HepG2 (cell line): ENCODE results near the gene IMMP1L. TPM values are rescaled to one million over a fixed set of nuclear protein-coding genes. Genes with fewer than 3 reads are reported as not detected.

Experiments
- ATAC-seq: fragments of 200-7000 bp; cut with Tn5 transposase; 3 replicates; pipeline ENCODE4 v1.9.1; 2020; ENCODE audit warnings: mild to moderate bottlenecking, moderate library complexity
- BruUV-seq: library from RNA; stranded (reverse); fragments of 400-500 nt; replicated peaks from 2 replicates; lab custom pipeline; 2021; lab: Mats Ljungman, UMichigan
- CTCF ChIA-PET: fragments of 300-600 bp; formaldehyde crosslinking; extraction: SDS; loops from one replicate; lab custom pipeline; 2021; ENCODE audit warnings: low total read pairs, inconsistent platforms, low intra/inter-chr PET ratio; lab: Yijun Ruan, JAX
- POLR2A ChIA-PET: fragments of 350-600 bp; sonication (Branson Sonifier 250); formaldehyde crosslinking; loops from one replicate; lab custom pipeline; 2020; ENCODE audit warnings: antibody characterized with exemption, inconsistent platforms; lab: Yijun Ruan, JAX
- DNase-seq: peaks from one replicate; pipeline ENCODE4 v3.0.0-alpha.2; 2015; ENCODE audit warnings: low spot score
- FAIRE-seq: peaks from 3 replicates; lab custom pipeline; 2011; peaks lifted over from hg19 to GRCh38; lab: Jason Lieb, UNC
- H2AFZ ChIP-seq: one replicate; pipeline ENCODE4 v1.6.1; 2011; ENCODE audit warnings: low read length, inconsistent platforms
- H3K27ac ChIP-seq: fragments of 300-600 bp; 3 replicates; pipeline ENCODE4 v1.8.0; 2011; ENCODE audit warnings: mixed run types, mild to moderate bottlenecking, mixed read lengths, low read length, inconsistent platforms; ENCODE audit not compliant: insufficient read depth; ENCODE audit errors: extremely low read length
- H3K27me3 ChIP-seq, 2 experiments: fragments of 200-600 bp in 1 of 2; 2 replicates in 1 of 2; 3 replicates in 1 of 2; pipeline versions ENCODE4 v1.6.0 to v1.8.0; 2011; ENCODE audit warnings: low read length in 2 of 2, mild to moderate bottlenecking in 2 of 2, moderate library complexity in 2 of 2, inconsistent platforms in 1 of 2; ENCODE audit not compliant: insufficient read depth in 2 of 2, control insufficient read depth in 1 of 2
- H3K36me3 ChIP-seq, 2 experiments: fragments of 200-600 bp in 1 of 2; replicated peaks in 1 of 2; 2 replicates in 1 of 2; 3 replicates in 1 of 2; pipeline versions ENCODE4 v1.5.1 to v1.8.0; 2011; ENCODE audit warnings: low read length in 2 of 2, inconsistent platforms in 1 of 2; ENCODE audit not compliant: insufficient read depth in 2 of 2, control insufficient read depth in 1 of 2
- H3K4me1 ChIP-seq: 2 replicates; pipeline ENCODE4 v1.5.1; 2012; ENCODE audit warnings: low read length, inconsistent platforms; ENCODE audit not compliant: insufficient read depth
- H3K4me2 ChIP-seq: 2 replicates; pipeline ENCODE4 v1.6.0; 2011; ENCODE audit warnings: low read depth, low read length, inconsistent platforms
- H3K4me3 ChIP-seq, 3 experiments: fragments of 200-600 bp in 1 of 3; sonication (generic), shearing (Covaris generic) in 1 of 3; replicated peaks in 1 of 3; 2 replicates each; pipeline ENCODE4 v1.5.1; 2011 to 2016; ENCODE audit warnings: low read length in 3 of 3, inconsistent platforms in 2 of 3, low read depth in 2 of 3, mild to moderate bottlenecking in 2 of 3, control low read depth in 1 of 3, mixed read lengths in 1 of 3; ENCODE audit not compliant: insufficient read depth in 1 of 3
- H3K79me2 ChIP-seq: one replicate; pipeline ENCODE4 v1.6.1; 2011; ENCODE audit warnings: low read length, inconsistent platforms; ENCODE audit not compliant: insufficient read depth
- H3K9ac ChIP-seq: 2 replicates; pipeline ENCODE4 v1.6.0; 2011; ENCODE audit warnings: mild to moderate bottlenecking, low read depth, low read length, inconsistent platforms; ENCODE audit not compliant: insufficient read depth
- H3K9me3 ChIP-seq: 2 replicates; pipeline ENCODE4 v1.5.1; 2012; ENCODE audit warnings: mild to moderate bottlenecking, low read length
- H4K20me1 ChIP-seq: 2 replicates; pipeline ENCODE4 v1.6.0; 2011; ENCODE audit warnings: inconsistent platforms, mild to moderate bottlenecking, low read length, moderate library complexity; ENCODE audit not compliant: insufficient read depth
- FOXA3 ChIP-seq: IDR thresholded peaks from 2 replicates; pipeline ENCODE4 v1.6.1; 2016; ENCODE audit warnings: missing genetic modification reagents, missing compliant biosample characterization
- FUBP1 ChIP-seq: sonication (generic); formaldehyde crosslinking; IDR thresholded peaks from 2 replicates; pipeline ENCODE4 v1.5.1; 2020; ENCODE audit warnings: missing genetic modification reagents, mild to moderate bottlenecking, borderline replicate concordance
- GTF3A ChIP-seq: sonication (generic); formaldehyde crosslinking; conservative IDR thresholded peaks from 2 replicates; pipeline ENCODE4 v1.4.0; 2020; ENCODE audit warnings: mild to moderate bottlenecking, missing genetic modification reagents
- KAT7 ChIP-seq: IDR thresholded peaks from 2 replicates; pipeline ENCODE4 v1.6.1; 2018; ENCODE audit warnings: borderline replicate concordance, missing compliant biosample characterization
- KMT2B ChIP-seq: IDR thresholded peaks from 2 replicates; pipeline ENCODE4 v1.6.1; 2016; ENCODE audit warnings: missing genetic modification reagents, missing compliant biosample characterization
- MAFK ChIP-seq, 2 experiments: IDR thresholded peaks in 1 of 2; conservative IDR thresholded peaks in 1 of 2; 2 replicates each; pipeline ENCODE4 v1.6.1; 2011; ENCODE audit warnings: improper control_type of control experiment in 2 of 2, low read length in 2 of 2
- MTF2 ChIP-seq: sonication (generic); formaldehyde crosslinking; IDR thresholded peaks from 2 replicates; pipeline ENCODE4 v1.5.0; 2020; ENCODE audit warnings: missing genetic modification reagents, borderline replicate concordance
- NR2F2 ChIP-seq: IDR thresholded peaks from 2 replicates; pipeline ENCODE4 v1.6.1; 2012; ENCODE audit warnings: low read depth, inconsistent platforms, borderline replicate concordance
- RFXAP ChIP-seq: sonication (generic); formaldehyde crosslinking; IDR thresholded peaks from 2 replicates; pipeline ENCODE4 v1.4.0; 2020; ENCODE audit warnings: missing genetic modification reagents, borderline replicate concordance
- SAP130 ChIP-seq: IDR thresholded peaks from 2 replicates; pipeline ENCODE4 v1.6.1; 2016; ENCODE audit warnings: low read depth
- SMC3 ChIP-seq: IDR thresholded peaks from 2 replicates; pipeline ENCODE4 v1.6.1; 2011; ENCODE audit warnings: low read length, improper control_type of control experiment
- ZFP36 ChIP-seq: fragments of 150-350 bp; IDR thresholded peaks from 2 replicates; pipeline ENCODE4 v1.6.1; 2018; ENCODE audit warnings: borderline replicate concordance, low read length, low read depth; ENCODE audit not compliant: partially characterized antibody
- ZNF343 ChIP-seq: sonication (generic); formaldehyde crosslinking; IDR thresholded peaks from 2 replicates; pipeline ENCODE4 v1.4.0; 2020; ENCODE audit warnings: mild to moderate bottlenecking, missing genetic modification reagents
- WGBS: methylation state at CpG from one replicate; pipeline ENCODE4 v1.1.6; 2017; ENCODE audit warnings: low lambda C conversion rate; 5-methylcytosine and 5-hydroxymethylcytosine counted together
- in situ Hi-C: cut with HindIII; loops from 2 replicates; pipeline ENCODE4 v1.10.0; 2017; ENCODE audit warnings: low pct_unique_long_range_greater_than_20kb; ENCODE audit not compliant: extremely low pct_ligation_motif_present
- intact Hi-C: fragments of 100-400 bp; cut with micrococcal nuclease; formaldehyde crosslinking; loops from one replicate; pipeline ENCODE4 v1.10.0; 2022; ENCODE audit not compliant: unreplicated experiment
- polyA plus RNA-seq, 8 experiments: library from polyadenylated mRNA; depleted of rRNA in 3 of 8; stranded (reverse) in 7 of 8; unstranded in 1 of 8; fragments of >200 nt; fragmentation: Illumina TruSeq in 4 of 8; extraction: Trizol in 4 of 8; gene quantifications; 2 replicates each; pipeline versions ENCODE4 v1.2.1 to v1.2.3, GENCODE V29; 2011 to 2016; ENCODE audit warnings: low read depth in 4 of 8, missing spikeins in 1 of 8, mixed read lengths in 1 of 8; ENCODE audit not compliant: insufficient read depth in 1 of 8
- total RNA-seq, 5 experiments: library from RNA; depleted of rRNA; stranded (reverse); fragments of >200 nt; fragmentation: Illumina TruSeq; extraction: Trizol; gene quantifications; 2 replicates each; pipeline ENCODE4 v1.2.3, GENCODE V29; 2016; ENCODE audit warnings: low read depth in 1 of 5
- TF ChIP-seq, protein P1 (sequence below): sonication (generic); formaldehyde crosslinking; IDR thresholded peaks from 2 replicates; pipeline ENCODE4 v1.5.1; 2020; ENCODE audit warnings: mild to moderate bottlenecking, moderate library complexity, missing genetic modification reagents
- TF ChIP-seq, protein P2 (sequence below): sonication (generic); formaldehyde crosslinking; IDR thresholded peaks from 2 replicates; pipeline ENCODE4 v1.9.0; 2022; ENCODE audit warnings: low read depth, missing genetic modification reagents

The IMMP1L gene
- total and polyA plus RNA-seq, 2 of the 13 experiments (the other 11 are each of a cell fraction or from before 2014, with no cell fraction given) = 42.4 to 57.9 TPM

DNA sequence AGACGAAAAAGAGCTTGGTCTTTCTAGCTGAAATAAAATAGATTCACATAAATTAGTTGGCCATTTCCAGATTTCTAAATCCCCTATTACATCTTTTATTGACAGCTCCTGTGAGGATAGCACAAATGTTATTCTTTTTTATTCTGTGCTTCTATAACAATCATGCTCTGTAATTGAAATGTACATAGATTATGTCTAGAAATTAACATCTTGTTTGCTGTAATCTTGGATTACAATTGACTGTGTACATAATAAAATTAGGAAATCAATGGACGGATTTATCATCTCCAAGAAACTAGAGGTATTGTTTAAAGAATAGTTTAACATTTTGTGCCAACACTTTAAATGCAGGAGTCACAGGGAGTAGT is 31.2 kb downstream of the IMMP1L start:
- no peak overlapping the region for H2AFZ ChIP-seq
- no peaks in the 10 kb centered on the region for H3K36me3 ChIP-seq
- H3K9me3 ChIP-seq = no peaks in the 10 kb centered on the region
- 97% methylated on average over 2 of the region's 2 CpGs for WGBS
- in situ Hi-C loops (no loop called here), intact Hi-C loops (no loop called here)
- TF ChIP-seq ZFP36 (no peak), MAFK (conservative IDR thresholded peaks at IDR 0.05 in 1 of 2, IDR thresholded peaks at IDR 0.05 in 1 of 2; ENCODE audit: low read length in 2 of 2) (no peak), GTF3A (CRISPR knock-in tag) (no peak), KMT2B (CRISPR knock-in tag) (no peak), NR2F2 (no peak), RFXAP (CRISPR knock-in tag) (no peak), MTF2 (CRISPR knock-in tag) (no peak), ZNF343 (CRISPR knock-in tag) (no peak), FUBP1 (CRISPR knock-in tag) (no peak), SAP130 (no peak), SMC3 (no peak), KAT7 (CRISPR knock-in tag) (no peak), FOXA3 (no peak)
- TF ChIP-seq, protein P1, sequence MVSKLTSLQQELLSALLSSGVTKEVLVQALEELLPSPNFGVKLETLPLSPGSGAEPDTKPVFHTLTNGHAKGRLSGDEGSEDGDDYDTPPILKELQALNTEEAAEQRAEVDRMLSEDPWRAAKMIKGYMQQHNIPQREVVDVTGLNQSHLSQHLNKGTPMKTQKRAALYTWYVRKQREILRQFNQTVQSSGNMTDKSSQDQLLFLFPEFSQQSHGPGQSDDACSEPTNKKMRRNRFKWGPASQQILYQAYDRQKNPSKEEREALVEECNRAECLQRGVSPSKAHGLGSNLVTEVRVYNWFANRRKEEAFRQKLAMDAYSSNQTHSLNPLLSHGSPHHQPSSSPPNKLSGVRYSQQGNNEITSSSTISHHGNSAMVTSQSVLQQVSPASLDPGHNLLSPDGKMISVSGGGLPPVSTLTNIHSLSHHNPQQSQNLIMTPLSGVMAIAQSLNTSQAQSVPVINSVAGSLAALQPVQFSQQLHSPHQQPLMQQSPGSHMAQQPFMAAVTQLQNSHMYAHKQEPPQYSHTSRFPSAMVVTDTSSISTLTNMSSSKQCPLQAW (CRISPR knock-in tag) = no peak
- TF ChIP-seq, protein P2, sequence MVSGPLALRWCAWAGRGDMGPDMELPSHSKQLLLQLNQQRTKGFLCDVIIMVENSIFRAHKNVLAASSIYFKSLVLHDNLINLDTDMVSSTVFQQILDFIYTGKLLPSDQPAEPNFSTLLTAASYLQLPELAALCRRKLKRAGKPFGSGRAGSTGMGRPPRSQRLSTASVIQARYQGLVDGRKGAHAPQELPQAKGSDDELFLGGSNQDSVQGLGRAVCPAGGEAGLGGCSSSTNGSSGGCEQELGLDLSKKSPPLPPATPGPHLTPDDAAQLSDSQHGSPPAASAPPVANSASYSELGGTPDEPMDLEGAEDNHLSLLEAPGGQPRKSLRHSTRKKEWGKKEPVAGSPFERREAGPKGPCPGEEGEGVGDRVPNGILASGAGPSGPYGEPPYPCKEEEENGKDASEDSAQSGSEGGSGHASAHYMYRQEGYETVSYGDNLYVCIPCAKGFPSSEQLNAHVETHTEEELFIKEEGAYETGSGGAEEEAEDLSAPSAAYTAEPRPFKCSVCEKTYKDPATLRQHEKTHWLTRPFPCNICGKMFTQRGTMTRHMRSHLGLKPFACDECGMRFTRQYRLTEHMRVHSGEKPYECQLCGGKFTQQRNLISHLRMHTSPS (CRISPR knock-in tag) = no peak
- no peak overlapping the region for H3K9ac ChIP-seq
- H3K4me3 ChIP-seq = no peak overlapping the region
- POLR2A ChIA-PET = no interaction called here
- H3K27ac ChIP-seq = no peak overlapping the region
- peaks cover 26% of the 10 kb centered on the region for H3K79me2 ChIP-seq
- no TSS peak for BruUV-seq
- no peak for DNase-seq
- CTCF ChIA-PET = no interaction called here
- no peak for FAIRE-seq
- no peak overlapping the region for H3K4me2 ChIP-seq
- no peaks in the 10 kb centered on the region for H4K20me1 ChIP-seq
- no peaks in the 10 kb centered on the region for H3K4me1 ChIP-seq
- no peaks in the 10 kb centered on the region; a peak in 1 of 5 replicates for H3K27me3 ChIP-seq
- no peak for ATAC-seq
